Sigmoid colon (tissue), 3 donors: ENCODE data around the gene TMEM125.

ENCODE experiments used
- CTCF ChIP-seq, 4 experiments: fragments of 450-650 bp in 3 of 4; fragments of 200-600 bp in 1 of 4; IDR thresholded peaks; one replicate each; pipeline ENCODE4 v1.5.1; 2016 to 2019; ENCODE audit warnings: antibody characterized with exemption in 4 of 4, mild to moderate bottlenecking in 3 of 4, moderate library complexity in 2 of 4
- POLR2A ChIP-seq, 2 donors: fragments of 450-650 bp; IDR thresholded peaks; one replicate each; pipeline ENCODE4 v1.6.1; 2016; ENCODE audit warnings: antibody characterized with exemption in 2 of 2, mild to moderate bottlenecking in 2 of 2, moderate library complexity in 2 of 2

GRCh38 chr1:43286533-43286932 is 16.8 kb downstream of the TMEM125 start:
- TF ChIP-seq CTCF (IDR thresholded peaks at IDR 0.05) = no peak
- no peak for TF ChIP-seq POLR2A (IDR thresholded peaks at IDR 0.05)
